Right lobe of liver (tissue), 6 donors: ENCODE data around the gene SUFU. TPM values are rescaled to one million over a fixed set of nuclear protein-coding genes. Genes with fewer than 3 reads are reported as not detected.

Source experiments
- ATAC-seq, 4 donors: fragments of 200-7000 bp; cut with Tn5 transposase; one replicate each; pipeline ENCODE4 v1.9.1; 2020; ENCODE audit warnings: mild to moderate bottlenecking in 4 of 4, moderate library complexity in 4 of 4
- DNase-seq, 3 donors: peaks; one replicate each; pipeline ENCODE4 v3.0.0-alpha.2; 2020
- H3K27ac ChIP-seq, 3 donors: fragments of 200-600 bp; one replicate each; pipeline ENCODE4 v1.8.0; 2022
- H3K27me3 ChIP-seq, 2 donors: fragments of 200-600 bp; one replicate each; pipeline ENCODE4 v1.8.0; 2022
- H3K36me3 ChIP-seq, 4 donors: fragments of 200-600 bp; sonication (generic) in 1 of 4; one replicate each; pipeline versions ENCODE4 v1.5.1 to v1.8.0; 2017 to 2022; ENCODE audit warnings: control low read depth in 1 of 4
- H3K4me1 ChIP-seq, 4 donors: fragments of 200-600 bp; sonication (generic) in 1 of 4; one replicate each; pipeline versions ENCODE4 v1.5.1 to v1.8.0; 2017 to 2022; ENCODE audit warnings: control low read depth in 1 of 4
- H3K4me3 ChIP-seq, 3 donors: fragments of 200-600 bp; one replicate each; pipeline ENCODE4 v1.8.0; 2022
- H3K9me3 ChIP-seq, 4 donors: fragments of 200-600 bp; sonication (generic) in 1 of 4; one replicate each; pipeline versions ENCODE4 v1.5.1 to v1.8.0; 2017 to 2022; ENCODE audit warnings: control low read depth in 1 of 4
- CTCF ChIP-seq, 4 donors: fragments of 200-600 bp in 3 of 4; fragments of 450-650 bp in 1 of 4; IDR thresholded peaks; one replicate each; pipeline versions ENCODE4 v1.5.1 to v1.8.0; 2016 to 2022; ENCODE audit warnings: antibody characterized with exemption in 4 of 4, mild to moderate bottlenecking in 2 of 4
- POLR2A ChIP-seq: fragments of 450-650 bp; IDR thresholded peaks from one replicate; pipeline ENCODE4 v1.6.1; 2017; ENCODE audit warnings: antibody characterized with exemption, mild to moderate bottlenecking
- WGBS: methylation state at CpG from one replicate; pipeline ENCODE4 v1.1.6; 2018; ENCODE audit warnings: low coverage, low lambda C conversion rate; ENCODE audit not compliant: insufficient coverage; ENCODE audit errors: missing lambda C conversion rate; 5-methylcytosine and 5-hydroxymethylcytosine counted together
- intact Hi-C, 2 donors: fragments of 100-400 bp; cut with DNase I; formaldehyde crosslinking; loops; one replicate each; pipeline versions ENCODE4 v1.11.2 to v1.14.1; 2022
- total RNA-seq, 6 experiments: library from RNA; depleted of rRNA in 2 of 6; stranded (reverse); fragments of >200 nt in 2 of 6; fragmentation: NEBNext Ultra II Directional in 3 of 6; extraction: Animal tissue kit (Norgen Biotek cat#: 25700) in 3 of 6; gene quantifications; one replicate each; pipeline versions ENCODE4 v1.1.0 to v1.2.4, GENCODE V29; 2016 to 2023
- donor health status: DM: no; HTN: yes; CAD: no.
- donor health status: DM: no; HTN: no; CAD: no.
- donor health status: DM: no; HTN: no; CAD: no.
- donor health status: DM: no; HTN: yes; CAD: no.
- donor health status: DM: no; HTN: yes; CAD: no.

Gene SUFU
- total RNA-seq, 6 experiments from 2014 or later = 4.2 to 6.2 (median 5.1) TPM

GRCh38 chr10:102491136-102491535 is 12.6 kb upstream of the SUFU start:
- DNase-seq (peak in 1 of 3 donors; percentile 5), ATAC-seq (no peak)
- Histone ChIP-seq H3K9me3 (no peaks in the 10 kb centered on the region), H3K27ac (no peak overlapping the region), H3K4me3 (no peak overlapping the region), H3K4me1 (no peaks in the 10 kb centered on the region), H3K36me3 (peaks cover 6 to 37% (median 17%) of the 10 kb centered on the region in 4 donors), H3K27me3 (no peaks in the 10 kb centered on the region)
- TF ChIP-seq POLR2A (no peak), CTCF (IDR thresholded peaks at IDR 0.05) (no peak)
- WGBS = 87% methylated on average over 4 of the region's 4 CpGs
- intact Hi-C loops = no loop called here

- H3K9me3 ChIP-seq = no peaks in the 10 kb centered on the region
- no peak overlapping the region for H3K4me3 ChIP-seq
- ATAC-seq (no peak), DNase-seq (peak in 1 of 3 donors; percentile 18)
- 100% methylated on average over 3 of the region's 7 CpGs for WGBS
- H3K27me3 ChIP-seq = no peaks in the 10 kb centered on the region
- no peak overlapping the region for H3K27ac ChIP-seq
- intact Hi-C loops = no loop called here
- H3K4me1 ChIP-seq = no peaks in the 10 kb centered on the region
- no peak for TF ChIP-seq POLR2A
- TF ChIP-seq CTCF (IDR thresholded peaks at IDR 0.05) = no peak
- peaks cover 6 to 25% (median 13%) of the 10 kb centered on the region in 4 donors for H3K36me3 ChIP-seq
These were observed 11.3 kb upstream of the SUFU start for GRCh38 chr10:102492344-102492939.

GRCh38 chr10:102492983-102493382 is 10.8 kb upstream of the SUFU start:
- DNase-seq (peak in 1 of 3 donors; percentile 8), ATAC-seq (peak in 1 of 4 donors; percentile 64)
- no peak overlapping the region for H3K27ac ChIP-seq
- no peaks in the 10 kb centered on the region for H3K27me3 ChIP-seq
- H3K9me3 ChIP-seq = no peaks in the 10 kb centered on the region
- TF ChIP-seq POLR2A (no peak), CTCF (IDR thresholded peaks at IDR 0.05) (no peak)
- no peak overlapping the region for H3K4me3 ChIP-seq
- intact Hi-C loops = no loop called here
- no peaks in the 10 kb centered on the region for H3K4me1 ChIP-seq
- H3K36me3 ChIP-seq = peaks cover 5 to 22% (median 10%) of the 10 kb centered on the region in 4 donors
- WGBS = 53% methylated on average over 2 of the region's 2 CpGs

- DNase-seq (peak in 1 of 3 donors; percentile 7), ATAC-seq (no peak)
- no peak for TF ChIP-seq POLR2A
- TF ChIP-seq CTCF (IDR thresholded peaks at IDR 0.05) = no peak
- intact Hi-C loops = no loop called here
- H3K36me3 ChIP-seq = peaks cover 0 to 14% (median 7%) of the 10 kb centered on the region in 4 donors
- H3K4me1 ChIP-seq = no peaks in the 10 kb centered on the region
- H3K4me3 ChIP-seq = no peak overlapping the region
- no peaks in the 10 kb centered on the region for H3K9me3 ChIP-seq
- 100% methylated on average over 1 of the region's 2 CpGs for WGBS
- no peak overlapping the region for H3K27ac ChIP-seq
- no peaks in the 10 kb centered on the region for H3K27me3 ChIP-seq
These were observed 10.0 kb upstream of the SUFU start for GRCh38 chr10:102493771-102494170.
